Measurements from ENCODE around the gene MS4A14.
"Not testable (repeated sequence)": the region's sequence is repeated elsewhere in the genome, so short reads cannot be mapped to it uniquely, and the experiment has no call there.

The MS4A14 gene

GRCh38 chr11:60389279-60389910 is 6.9 kb upstream of the MS4A14 start:
- DNase-seq, result no peak

GRCh38 chr11:60390419-60390818 is 5.8 kb upstream of the MS4A14 start:
- no peak for DNase-seq

GRCh38 chr11:60392361-60392760 is 3.9 kb upstream of the MS4A14 start:
- DNase-seq, result no peak

- no peak for DNase-seq
These were observed 3.2 kb upstream of the MS4A14 start for GRCh38 chr11:60393016-60393415.

- no peak for DNase-seq
These were observed 1.4 kb upstream of the MS4A14 start for GRCh38 chr11:60394666-60395380.

- DNase-seq, result no peak
These were observed 540 bp downstream of the MS4A14 start for GRCh38 chr11:60396799-60397198.

- DNase-seq, result no peak
These were observed 23.8 kb downstream of the MS4A14 start for GRCh38 chr11:60420015-60420414.

- no peak for DNase-seq
These were observed 26.4 kb downstream of the MS4A14 start for GRCh38 chr11:60422609-60423008.

GRCh38 chr11:60428517-60428916 is 32.3 kb downstream of the MS4A14 start:
- DNase-seq, result no peak

GRCh38 chr11:60429272-60429671 is 33.0 kb downstream of the MS4A14 start, which contains the start of gene MS4A5:
Gene MS4A5, plus strand, starts transcription at chr11:60429572. Its CDS starts 103 bp downstream, at chr11:60429675.
- no peak for DNase-seq

GRCh38 chr11:60431251-60431650 is 35.0 kb downstream of the MS4A14 start:
- DNase-seq, result no peak

- no peak for DNase-seq
These were observed 37.1 kb downstream of the MS4A14 start for GRCh38 chr11:60433401-60433800.

GRCh38 chr11:60447070-60447469 is 50.8 kb downstream of the MS4A14 start:
- DNase-seq, result no peak

GRCh38 chr11:60447846-60448245 is 51.6 kb downstream of the MS4A14 start:
- no peak for DNase-seq

- not testable (repeated sequence) for DNase-seq
These were observed 54.9 kb downstream of the MS4A14 start for GRCh38 chr11:60451185-60451584.

- no peak for DNase-seq
These were observed 58.0 kb downstream of the MS4A14 start for GRCh38 chr11:60454212-60454611.

GRCh38 chr11:60455531-60456042 is 59.3 kb downstream of the MS4A14 start, which contains the start of gene MS4A1:
Gene MS4A1, plus strand, starts transcription at chr11:60455847. Its CDS starts 6,528 bp downstream, at chr11:60462375.
- no peak for DNase-seq

GRCh38 chr11:60457576-60457975 is 61.3 kb downstream of the MS4A14 start:
- DNase-seq, result no peak

- no peak for DNase-seq
These were observed 63.1 kb downstream of the MS4A14 start for GRCh38 chr11:60459345-60459744.

All from activated naive CD4-positive, alpha-beta T cell treated with Interleukin-2 at 50 U/mL for 16 hours (primary cell).